Stomach (tissue), 9 donors: ENCODE measurements around the gene ZNF628. TPM values are rescaled to one million over a fixed set of nuclear protein-coding genes. Genes with fewer than 3 reads are reported as not detected.

ENCODE experiments used
- DNase-seq, 2 donors: peaks; one replicate each; pipeline versions ENCODE4 v3.0.0 to v3.0.0-alpha.2; 2013 to 2019
- H3K27ac ChIP-seq, 5 donors: fragments of 200-600 bp in 4 of 5; sonication (generic) in 4 of 5; one replicate each; pipeline ENCODE4 v1.5.1; 2013 to 2019; ENCODE audit warnings: mild to moderate bottlenecking in 1 of 5, moderate library complexity in 1 of 5
- H3K27me3 ChIP-seq, 3 donors: fragments of 200-600 bp; sonication (generic); one replicate each; pipeline ENCODE4 v1.5.1; 2017 to 2019; ENCODE audit warnings: mixed run types in 1 of 3
- H3K36me3 ChIP-seq, 4 donors: fragments of 200-600 bp; sonication (generic); 1 replicate in 3 of 4; 2 replicates in 1 of 4; pipeline ENCODE4 v1.5.1; 2016 to 2019
- H3K4me1 ChIP-seq, 4 donors: fragments of 200-600 bp; sonication (generic); one replicate each; pipeline ENCODE4 v1.5.1; 2016 to 2019
- H3K4me3 ChIP-seq, 4 donors: fragments of 200-600 bp; sonication (generic) in 3 of 4; one replicate each; pipeline ENCODE4 v1.5.1; 2016 to 2019; ENCODE audit warnings: mild to moderate bottlenecking in 1 of 4
- H3K9me3 ChIP-seq, 4 donors: fragments of 200-600 bp; sonication (generic); one replicate each; pipeline ENCODE4 v1.5.1; 2016 to 2019
- CTCF ChIP-seq, 7 experiments: fragments of 450-650 bp in 4 of 7; fragments of 200-600 bp in 3 of 7; sonication (generic) in 3 of 7; IDR thresholded peaks; one replicate each; pipeline ENCODE4 v1.5.1; 2016 to 2019; ENCODE audit warnings: antibody characterized with exemption in 7 of 7, control low read depth in 2 of 7, mild to moderate bottlenecking in 1 of 7
- EP300 ChIP-seq: sonication (generic); formaldehyde crosslinking; IDR thresholded peaks from one replicate; pipeline ENCODE4 v1.6.1; 2017; ENCODE audit warnings: antibody characterized with exemption
- POLR2A ChIP-seq, 4 donors: fragments of 450-650 bp; IDR thresholded peaks; one replicate each; pipeline ENCODE4 v1.6.1; 2016; ENCODE audit warnings: antibody characterized with exemption in 4 of 4, control low read depth in 2 of 4, mild to moderate bottlenecking in 1 of 4, moderate library complexity in 1 of 4
- POLR2AphosphoS5 ChIP-seq, 3 donors: sonication (generic); formaldehyde crosslinking; IDR thresholded peaks; one replicate each; pipeline ENCODE4 v1.6.1; 2016; ENCODE audit warnings: antibody characterized with exemption in 3 of 3
- WGBS, 5 donors: extraction: QIAGEN DNeasy Blood & Tissue Kit in 3 of 5; methylation state at CpG; one replicate each; pipeline versions ENCODE4 v1.1.5 to v1.1.7; 2013 to 2018; 5-methylcytosine and 5-hydroxymethylcytosine counted together
- intact Hi-C: fragments of 100-400 bp; cut with DNase I; formaldehyde crosslinking; loops from one replicate; pipeline ENCODE4 v1.15.1; 2023; ENCODE audit warnings: low total_unique reads
- polyA plus RNA-seq, 3 donors: library from polyadenylated mRNA; stranded (reverse); fragments of 200-250 nt; gene quantifications; one replicate each; pipeline ENCODE4 v1.2.3, GENCODE V29; 2013
- total RNA-seq, 5 donors: library from RNA; depleted of rRNA; stranded (reverse); fragments of >200 nt; gene quantifications; one replicate each; pipeline versions ENCODE4 v1.1.0 to v1.2.3, GENCODE V29; 2014 to 2016
- donor health status: healthy with polysubstance abuse.
- donor health status: Bipolar disorder and iron deficiency.
- donor health status: healthy.

Gene ZNF628
- total and polyA plus RNA-seq, 8 donors: 0.58 to 16.1 (median 5.0) TPM

GRCh38 chr19:55525289-55526101 lies 49.1 kb downstream of the ZNF628 start:
- Histone ChIP-seq H3K27ac (no peak overlapping the region), H3K9me3 (no peaks in the 10 kb centered on the region), H3K4me3 (peak overlapping the region in 1 of 4 donors; percentile 4), H3K27me3 (peaks cover 0 to 31% (median 0%) of the 10 kb centered on the region in 3 donors), H3K4me1 (peaks cover 12 to 39% (median 22%) of the 10 kb centered on the region in 4 donors), H3K36me3 (no peaks in the 10 kb centered on the region)
- no peak for DNase-seq
- 45 to 60% (median 56%) methylated on average over 19 to 29 of the region's 29 CpGs for WGBS, 5 donors
- intact Hi-C loops: no loop called here
- TF ChIP-seq POLR2A (IDR thresholded peaks at IDR 0.05) (no peak), CTCF (IDR thresholded peaks at IDR 0.05) (no peak)

GRCh38 chr19:55526216-55527196 lies 50.1 kb downstream of the ZNF628 start:
- 23 to 33% (median 25%) methylated on average over 34 to 35 of the region's 35 CpGs for WGBS, 5 donors
- H3K27me3 ChIP-seq: peaks cover 0 to 37% (median 0%) of the 10 kb centered on the region in 3 donors
- peak in 1 of 3 donors; percentile 43 for TF ChIP-seq POLR2AphosphoS5 (IDR thresholded peaks at IDR 0.05)
- TF ChIP-seq CTCF (IDR thresholded peaks at IDR 0.05): no peak
- peak; percentile 91 to 93 for DNase-seq
- intact Hi-C loops: no loop called here
- peak overlapping the region in 3 of 5 donors; percentile 24 to 59 (median 42) for H3K27ac ChIP-seq
- H3K36me3 ChIP-seq: no peaks in the 10 kb centered on the region
- peaks cover 11 to 34% (median 18%) of the 10 kb centered on the region in 4 donors for H3K4me1 ChIP-seq
- no peak overlapping the region for H3K4me3 ChIP-seq
- no peaks in the 10 kb centered on the region for H3K9me3 ChIP-seq

GRCh38 chr19:55527197-55528029 lies 51.0 kb downstream of the ZNF628 start:
- no peaks in the 10 kb centered on the region for H3K9me3 ChIP-seq
- H3K27ac ChIP-seq: no peak overlapping the region
- DNase-seq: no peak
- H3K36me3 ChIP-seq: no peaks in the 10 kb centered on the region
- H3K27me3 ChIP-seq: peaks cover 0 to 37% (median 0%) of the 10 kb centered on the region in 3 donors
- H3K4me3 ChIP-seq: no peak overlapping the region
- peaks cover 8 to 26% (median 15%) of the 10 kb centered on the region in 4 donors for H3K4me1 ChIP-seq
- TF ChIP-seq EP300 (no peak), POLR2A (IDR thresholded peaks at IDR 0.05) (no peak), CTCF (IDR thresholded peaks at IDR 0.05) (no peak), POLR2AphosphoS5 (IDR thresholded peaks at IDR 0.05) (no peak)
- 79 to 90% (median 81%) methylated on average over 21 to 22 of the region's 22 CpGs for WGBS, 5 donors
- intact Hi-C loops: no loop called here
